Prostate gland (tissue), 2 donors: ENCODE data around the gene KLF7.

Experiments
- CTCF ChIP-seq, 4 experiments: fragments of 200-600 bp in 2 of 4; fragments of 450-650 bp in 2 of 4; sonication (generic) in 2 of 4; IDR thresholded peaks; 1 replicate in 3 of 4; 2 replicates in 1 of 4; pipeline ENCODE4 v1.5.1; 2016 to 2019; ENCODE audit warnings: antibody characterized with exemption in 4 of 4, mild to moderate bottlenecking in 2 of 4, moderate library complexity in 2 of 4
- POLR2A ChIP-seq: fragments of 450-650 bp; IDR thresholded peaks from one replicate; pipeline ENCODE4 v1.6.1; 2016; ENCODE audit warnings: antibody characterized with exemption, mild to moderate bottlenecking
- POLR2AphosphoS5 ChIP-seq: sonication (generic); formaldehyde crosslinking; IDR thresholded peaks from one replicate; pipeline ENCODE4 v1.6.1; 2017; ENCODE audit warnings: antibody characterized with exemption

- TF ChIP-seq CTCF (IDR thresholded peaks at IDR 0.05) (no peak), POLR2A (no peak), POLR2AphosphoS5 (no peak)
These were observed 133.3 kb downstream of the KLF7 start for GRCh38 chr2:207032490-207032889.
